GM12801 (cell line): Measurements from ENCODE around the gene CFAP65.

Experiments used
- CTCF ChIP-seq: IDR thresholded peaks from one replicate; pipeline ENCODE4 v1.5.1; 2011; ENCODE audit warnings: control low read depth; ENCODE audit not compliant: insufficient read length; ENCODE audit errors: extremely low read depth

CFAP65 gene

GRCh38 chr2:219054956-219055903 is 13.9 kb upstream of the CFAP65 start:
- no peak for TF ChIP-seq CTCF

GRCh38 chr2:219049282-219049681 is 8.0 kb upstream of the CFAP65 start:
- no peak for TF ChIP-seq CTCF

DNA sequence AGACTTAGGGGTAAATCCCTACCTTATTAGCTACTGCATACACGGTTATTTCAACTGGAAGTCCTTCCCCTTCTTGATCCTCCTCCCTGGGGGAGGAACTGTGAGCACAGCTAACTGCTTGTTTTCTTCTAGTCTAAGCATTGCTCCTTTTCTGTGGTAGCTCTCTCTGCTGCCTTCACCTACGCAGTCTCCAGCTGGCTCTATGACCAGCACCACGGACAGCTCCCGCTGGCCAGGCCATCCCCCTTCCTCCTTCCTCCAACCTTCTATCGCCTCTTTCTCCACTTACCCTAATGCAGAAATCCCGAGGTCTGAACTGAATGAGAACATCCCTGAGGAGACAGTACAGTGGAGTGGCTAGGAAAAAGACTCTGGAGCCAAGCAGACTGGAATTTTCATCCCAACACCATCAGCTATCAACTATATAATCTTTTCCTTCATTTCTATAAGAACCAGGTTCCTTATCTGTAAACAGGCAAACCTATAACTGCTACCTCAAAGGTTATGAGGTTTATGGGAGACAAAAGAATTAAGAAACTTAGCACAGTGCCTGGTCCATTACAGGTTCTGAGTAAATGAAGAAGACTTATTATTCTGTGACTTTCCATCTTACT is 4.7 kb upstream of the CFAP65 start:
- no peak for TF ChIP-seq CTCF

- TF ChIP-seq CTCF: no peak
Measured at GRCh38 chr2:219042750-219043149, 1.4 kb upstream of the CFAP65 start.

DNA sequence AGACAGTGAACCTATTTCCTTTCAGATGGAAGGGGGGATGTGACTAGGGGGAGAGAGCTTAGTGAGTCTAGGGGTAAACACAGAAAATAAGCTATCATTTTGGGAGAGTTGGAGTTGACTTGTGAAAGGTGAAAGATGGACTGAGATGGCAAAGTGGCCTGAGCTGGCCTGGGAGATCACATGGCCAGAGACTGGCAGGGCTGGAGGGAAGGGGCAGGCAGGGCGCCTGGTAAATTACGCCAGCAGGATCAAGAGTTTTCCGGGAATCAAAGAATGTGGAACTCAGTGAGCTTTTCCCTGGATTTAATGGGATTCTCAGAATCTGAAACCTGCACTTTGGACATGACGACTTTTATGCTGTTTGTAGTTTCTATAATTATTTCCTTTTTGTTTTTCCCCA is 841 bp upstream of the CFAP65 start:
- no peak for TF ChIP-seq CTCF

DNA sequence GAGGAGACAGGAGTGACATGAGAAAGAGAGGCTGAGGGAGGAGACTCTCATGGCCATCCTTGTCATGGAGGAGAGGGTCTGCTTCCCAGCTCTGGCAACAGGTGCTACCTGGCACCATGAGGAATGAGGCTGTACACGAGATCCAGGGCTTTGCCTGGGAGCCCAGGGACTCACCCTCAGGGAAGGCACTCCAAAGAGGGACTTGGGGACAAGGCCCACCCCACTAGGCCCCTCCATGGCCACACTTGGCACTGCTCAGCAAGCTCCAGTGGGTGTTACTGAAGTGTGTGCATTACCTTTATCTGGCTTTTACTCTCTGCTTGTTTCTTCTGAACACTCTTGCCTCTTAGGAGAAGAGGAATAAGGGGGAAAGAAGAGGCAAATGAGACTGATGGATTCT is 2.7 kb downstream of the CFAP65 start:
- TF ChIP-seq CTCF: no peak

GRCh38 chr2:219037783-219038499 is 3.4 kb downstream of the CFAP65 start:
- no peak for TF ChIP-seq CTCF
